PC-3 (cell line): ENCODE results near the gene ZNF606. TPM values are rescaled to one million over a fixed set of nuclear protein-coding genes. Genes with fewer than 3 reads are reported as not detected.

Experiments
- ATAC-seq: fragments of 200-7000 bp; cut with Tn5 transposase; 2 replicates; pipeline ENCODE4 v1.9.1; 2020; ENCODE audit warnings: mild to moderate bottlenecking, moderate library complexity
- BruUV-seq: library from RNA; stranded (reverse); fragments of 400-500 nt; replicated peaks from 2 replicates; lab custom pipeline; 2021; lab: Mats Ljungman, UMichigan
- CTCF ChIA-PET: fragments of 300-600 bp; sonication (Branson Sonifier 250); formaldehyde crosslinking; loops from one replicate; lab custom pipeline; 2022; ENCODE audit warnings: antibody characterized with exemption; lab: Charles Lee
- POLR2A ChIA-PET: fragments of 300-600 bp; sonication (Branson Sonifier 250); formaldehyde crosslinking; loops from one replicate; lab custom pipeline; 2022; ENCODE audit warnings: antibody characterized with exemption; ENCODE audit not compliant: unreplicated experiment; lab: Charles Lee
- DNase-seq: peaks from one replicate; pipeline ENCODE4 v3.0.0-alpha.2; 2015
- H2AFZ ChIP-seq: fragments of 300-600 bp; sonication (generic); 2 replicates; pipeline ENCODE4 v1.6.0; 2016; ENCODE audit warnings: antibody characterized with exemption, low read length
- H3F3A ChIP-seq: fragments of 300-600 bp; sonication (generic); one replicate; pipeline ENCODE4 v1.6.0; 2017; ENCODE audit warnings: antibody characterized with exemption, low read length, control low read depth, mild to moderate bottlenecking; ENCODE audit not compliant: unreplicated experiment
- H3K27ac ChIP-seq: fragments of 300-600 bp; sonication (generic); 2 replicates; pipeline ENCODE4 v1.5.1; 2016; ENCODE audit warnings: mild to moderate bottlenecking, low read length
- H3K27me3 ChIP-seq: fragments of 300-600 bp; sonication (generic); 2 replicates; pipeline ENCODE4 v1.6.1; 2016; ENCODE audit warnings: low read length, mixed read lengths
- H3K36me3 ChIP-seq: fragments of 300-600 bp; sonication (generic); 2 replicates; pipeline ENCODE4 v1.6.1; 2016; ENCODE audit warnings: low read depth, mixed run types, low read length, mixed read lengths
- H3K4me1 ChIP-seq: fragments of 300-600 bp; sonication (generic); 2 replicates; pipeline ENCODE4 v1.5.1; 2016; ENCODE audit warnings: low read length; ENCODE audit not compliant: insufficient read depth
- H3K4me2 ChIP-seq: fragments of 300-600 bp; sonication (generic); 2 replicates; pipeline ENCODE4 v1.6.0; 2016; ENCODE audit warnings: low read length
- H3K4me3 ChIP-seq: fragments of 300-600 bp; sonication (generic); 2 replicates; pipeline ENCODE4 v1.5.1; 2016; ENCODE audit warnings: mild to moderate bottlenecking, low read length, mixed read lengths
- H3K79me2 ChIP-seq: fragments of 300-600 bp; sonication (generic); 2 replicates; pipeline ENCODE4 v1.6.1; 2017; ENCODE audit warnings: low read length, mixed read lengths
- H3K9ac ChIP-seq: fragments of 300-600 bp; sonication (generic); 2 replicates; pipeline ENCODE4 v1.6.0; 2016; ENCODE audit warnings: mild to moderate bottlenecking, low read length
- H3K9me2 ChIP-seq: fragments of 300-600 bp; sonication (generic); replicated peaks from 2 replicates; pipeline ENCODE4 v1.6.1; 2016; ENCODE audit warnings: mixed run types, low read length, mixed read lengths
- H3K9me3 ChIP-seq: fragments of 300-600 bp; sonication (generic); 2 replicates; pipeline ENCODE4 v1.6.1; 2016; ENCODE audit warnings: low read length, mixed read lengths
- H4K20me1 ChIP-seq: fragments of 300-600 bp; sonication (generic); 2 replicates; pipeline ENCODE4 v1.6.1; 2016; ENCODE audit warnings: low read length, mixed read lengths
- EZH2 ChIP-seq: fragments of 300-600 bp; sonication (generic); IDR thresholded peaks from one replicate; pipeline ENCODE4 v1.6.1; 2017; ENCODE audit warnings: antibody characterized with exemption, mild to moderate bottlenecking, low read length; ENCODE audit not compliant: unreplicated experiment
- EZH2phosphoT487 ChIP-seq: fragments of 300-600 bp; sonication (generic); IDR thresholded peaks from 2 replicates; pipeline ENCODE4 v1.6.1; 2018; ENCODE audit warnings: mild to moderate bottlenecking, antibody characterized with exemption, low read length, borderline replicate concordance
- intact Hi-C: fragments of 100-400 bp; cut with micrococcal nuclease; formaldehyde crosslinking; loops from 2 replicates; pipeline ENCODE4 v1.9.0; 2023
- total RNA-seq: library from RNA; depleted of rRNA; stranded (reverse); fragments of >200 nt; gene quantifications from 2 replicates; pipeline ENCODE4 v1.2.3, GENCODE V29; 2014
- TF ChIP-seq, protein P1 (sequence below): fragments of 300-600 bp; sonication (generic); conservative IDR thresholded peaks from 2 replicates; pipeline ENCODE4 v1.5.1; 2017; ENCODE audit warnings: antibody characterized with exemption, low read depth, mild to moderate bottlenecking, low read length

Gene ZNF606
- total RNA-seq, 1 experiment from 2014 or later = 6.0 TPM

GRCh38 chr19:58044886-58045285 lies 42.3 kb upstream of the ZNF606 start:
- Histone ChIP-seq H3K36me3 (no peaks in the 10 kb centered on the region), H2AFZ (no peak overlapping the region), H3K4me2 (no peak overlapping the region), H3K9me3 (peaks cover 56% of the 10 kb centered on the region), H3F3A (no peaks in the 10 kb centered on the region), H3K27me3 (no peaks in the 10 kb centered on the region), H3K4me3 (no peak overlapping the region), H4K20me1 (no peaks in the 10 kb centered on the region), H3K4me1 (no peaks in the 10 kb centered on the region), H3K9me2 (no peaks in the 10 kb centered on the region), H3K79me2 (no peaks in the 10 kb centered on the region), H3K9ac (no peak overlapping the region), H3K27ac (no peak overlapping the region)
- BruUV-seq = no TSS peak
- ChIA-PET CTCF (no interaction called here), POLR2A (no interaction called here)
- TF ChIP-seq, protein P1, sequence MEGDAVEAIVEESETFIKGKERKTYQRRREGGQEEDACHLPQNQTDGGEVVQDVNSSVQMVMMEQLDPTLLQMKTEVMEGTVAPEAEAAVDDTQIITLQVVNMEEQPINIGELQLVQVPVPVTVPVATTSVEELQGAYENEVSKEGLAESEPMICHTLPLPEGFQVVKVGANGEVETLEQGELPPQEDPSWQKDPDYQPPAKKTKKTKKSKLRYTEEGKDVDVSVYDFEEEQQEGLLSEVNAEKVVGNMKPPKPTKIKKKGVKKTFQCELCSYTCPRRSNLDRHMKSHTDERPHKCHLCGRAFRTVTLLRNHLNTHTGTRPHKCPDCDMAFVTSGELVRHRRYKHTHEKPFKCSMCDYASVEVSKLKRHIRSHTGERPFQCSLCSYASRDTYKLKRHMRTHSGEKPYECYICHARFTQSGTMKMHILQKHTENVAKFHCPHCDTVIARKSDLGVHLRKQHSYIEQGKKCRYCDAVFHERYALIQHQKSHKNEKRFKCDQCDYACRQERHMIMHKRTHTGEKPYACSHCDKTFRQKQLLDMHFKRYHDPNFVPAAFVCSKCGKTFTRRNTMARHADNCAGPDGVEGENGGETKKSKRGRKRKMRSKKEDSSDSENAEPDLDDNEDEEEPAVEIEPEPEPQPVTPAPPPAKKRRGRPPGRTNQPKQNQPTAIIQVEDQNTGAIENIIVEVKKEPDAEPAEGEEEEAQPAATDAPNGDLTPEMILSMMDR = no peak
- TF ChIP-seq EZH2 (no peak), EZH2phosphoT487 (no peak)
- intact Hi-C loops = no loop called here
- DNase-seq = no peak
- ATAC-seq = no peak

- Histone ChIP-seq H3K27me3 (no peaks in the 10 kb centered on the region), H3K9me3 (peaks cover 55% of the 10 kb centered on the region), H3K9ac (no peak overlapping the region), H3K4me3 (no peak overlapping the region), H4K20me1 (no peaks in the 10 kb centered on the region), H3K4me2 (no peak overlapping the region), H2AFZ (no peak overlapping the region), H3K27ac (no peak overlapping the region), H3K36me3 (no peaks in the 10 kb centered on the region), H3K79me2 (no peaks in the 10 kb centered on the region), H3F3A (no peaks in the 10 kb centered on the region), H3K4me1 (no peaks in the 10 kb centered on the region), H3K9me2 (no peaks in the 10 kb centered on the region)
- no peak for DNase-seq
- intact Hi-C loops = no loop called here
- no peak for TF ChIP-seq EZH2
- TF ChIP-seq EZH2phosphoT487 = no peak
- TF ChIP-seq, protein P1 = no peak
- POLR2A ChIA-PET = no interaction called here
- ATAC-seq = no peak
- BruUV-seq = no TSS peak
- CTCF ChIA-PET = no interaction called here
Observed at GRCh38 chr19:58044391-58044790, 41.8 kb upstream of the ZNF606 start.

DNA sequence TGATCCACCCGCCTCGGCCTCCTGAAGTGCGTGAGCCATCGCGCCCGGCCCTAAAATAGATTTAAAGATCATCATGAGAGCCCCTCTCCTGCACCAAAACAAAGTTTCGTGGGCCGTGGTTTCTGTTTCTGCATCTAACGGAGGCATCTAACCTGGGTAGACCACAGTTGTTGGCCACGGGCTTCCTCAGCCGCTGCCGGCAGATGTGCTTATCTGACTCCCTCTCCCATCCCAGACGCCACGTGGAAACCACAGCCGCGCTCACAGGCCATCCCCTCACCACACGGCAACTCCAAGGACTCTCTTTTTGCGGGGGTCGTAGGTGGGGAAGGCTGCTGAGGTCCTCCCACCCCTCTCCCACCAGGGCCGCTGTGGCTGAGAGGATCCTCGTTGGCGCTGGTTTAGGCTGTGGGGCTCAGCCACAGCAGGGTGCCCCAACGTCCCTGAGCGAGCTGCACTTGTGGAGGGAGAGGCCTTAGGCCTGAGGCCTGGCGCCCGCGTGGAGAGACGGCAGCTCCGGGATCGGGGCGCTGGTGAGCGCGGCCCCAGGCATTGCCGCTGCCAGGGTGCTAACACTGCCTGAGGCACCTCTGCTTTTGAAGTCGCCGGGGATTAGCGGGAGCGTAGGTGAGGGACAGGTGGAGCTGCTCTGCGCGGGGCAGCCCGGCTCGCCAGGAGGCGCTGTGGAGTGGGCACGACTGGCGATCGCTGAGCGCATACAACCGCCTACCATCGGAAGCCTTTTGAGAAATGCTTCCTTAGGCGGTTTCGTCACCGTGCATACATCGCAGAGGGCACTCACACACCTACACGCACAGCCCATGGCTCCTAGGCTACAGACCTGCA lies 40.1 kb upstream of the ZNF606 start:
- Histone ChIP-seq H3K79me2 (no peaks in the 10 kb centered on the region), H4K20me1 (no peaks in the 10 kb centered on the region), H3K9ac (no peak overlapping the region), H3K4me1 (no peaks in the 10 kb centered on the region), H3K4me2 (no peak overlapping the region), H3F3A (no peaks in the 10 kb centered on the region), H3K9me2 (no peaks in the 10 kb centered on the region), H2AFZ (no peak overlapping the region), H3K9me3 (peaks cover 45% of the 10 kb centered on the region), H3K27ac (no peak overlapping the region), H3K27me3 (no peaks in the 10 kb centered on the region), H3K4me3 (no peak overlapping the region), H3K36me3 (no peaks in the 10 kb centered on the region)
- CTCF ChIA-PET = no interaction called here
- POLR2A ChIA-PET = no interaction called here
- DNase-seq (no peak), ATAC-seq (no peak)
- no peak for TF ChIP-seq EZH2
- no peak for TF ChIP-seq EZH2phosphoT487
- TF ChIP-seq, protein P1 = no peak
- no TSS peak for BruUV-seq
- intact Hi-C loops = no loop called here
